T-helper 2 cell treated with Interferon-gamma antibody and Interleukin-4, amounts not matched to agents 5 μg/mL and 100 μg/mL, for 36 hours (primary cell): Measurements from ENCODE around the gene RAB3IL1.
A peak's percentile ranks its signal among the peaks of the same experiment; 100 is the strongest.

Experiments
- DNase-seq: peaks from one replicate; pipeline ENCODE4 v3.0.0; 2021; ENCODE audit warnings: low spot score
- H3K27ac Mint-ChIP-seq: one replicate; pipeline ENCODE4 v1.8.0; 2021; ENCODE audit warnings: mild to moderate bottlenecking, mixed read lengths
- H3K27me3 Mint-ChIP-seq: one replicate; pipeline ENCODE4 v1.8.0; 2021; ENCODE audit warnings: low read depth, mixed read lengths
- H3K36me3 Mint-ChIP-seq: one replicate; pipeline ENCODE4 v1.8.0; 2021; ENCODE audit warnings: low read depth, mixed read lengths
- H3K4me1 Mint-ChIP-seq: one replicate; pipeline ENCODE4 v1.8.0; 2021; ENCODE audit warnings: low read depth, mixed read lengths
- H3K4me3 Mint-ChIP-seq: one replicate; pipeline ENCODE4 v1.8.0; 2022; ENCODE audit warnings: mild to moderate bottlenecking, moderate library complexity, mixed read lengths
- H3K9me3 Mint-ChIP-seq: one replicate; pipeline ENCODE4 v1.8.0; 2021; ENCODE audit warnings: mixed read lengths

The RAB3IL1 gene

DNA sequence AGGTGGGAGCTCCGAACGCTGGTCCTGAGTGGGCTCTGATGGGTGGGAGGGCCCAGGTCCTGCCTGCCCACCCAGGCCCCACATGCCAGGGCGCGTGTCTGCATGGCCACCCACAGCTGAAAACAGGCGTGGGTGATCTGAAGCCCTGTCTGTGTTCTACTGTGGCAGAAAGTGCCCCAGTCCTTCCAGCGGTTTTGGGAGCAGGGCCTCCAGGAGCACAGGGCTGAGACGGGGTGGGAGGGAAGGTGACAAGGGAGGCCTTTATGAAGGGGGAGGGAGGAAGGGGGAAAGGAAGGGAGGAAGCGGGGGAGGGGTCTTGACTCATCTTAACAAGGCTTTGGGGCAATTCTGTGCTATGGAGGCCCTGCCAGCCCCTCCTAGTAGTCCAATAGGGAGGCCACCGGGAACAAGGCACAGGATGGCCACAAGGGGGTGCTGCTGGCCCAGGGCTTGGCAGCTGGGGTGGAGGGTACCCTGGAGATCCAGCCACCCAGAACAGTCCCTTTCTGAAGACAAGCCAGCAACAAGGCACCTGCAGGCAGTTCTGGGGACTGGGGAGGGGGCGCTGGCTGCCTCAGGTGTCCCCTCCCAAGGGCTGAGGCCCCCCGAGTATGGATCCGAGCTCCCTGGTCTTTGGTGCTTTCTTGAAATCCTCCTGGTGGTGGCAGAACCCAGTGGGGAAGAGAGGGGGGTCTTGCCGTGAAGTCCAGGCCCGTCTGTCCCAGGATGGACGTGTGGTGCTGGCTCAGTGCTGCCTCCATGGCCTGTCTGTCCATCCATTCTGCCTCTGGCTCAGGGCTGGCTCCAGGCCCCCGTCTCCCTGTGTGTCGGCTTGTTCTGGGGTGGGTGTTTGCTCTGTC is 19.7 kb downstream of the RAB3IL1 start:
- Mint-ChIP-seq H3K27ac (no peak overlapping the region), H3K27me3 (peaks cover 3% of the 10 kb centered on the region), H3K4me1 (peaks cover 2% of the 10 kb centered on the region), H3K36me3 (no peaks in the 10 kb centered on the region), H3K4me3 (no peak overlapping the region), H3K9me3 (no peaks in the 10 kb centered on the region)
- peak; percentile 58 for DNase-seq

GRCh38 chr11:61896665-61897386 is 20.5 kb downstream of the RAB3IL1 start:
- H3K4me3 Mint-ChIP-seq: no peak overlapping the region
- peaks cover 5% of the 10 kb centered on the region for H3K27me3 Mint-ChIP-seq
- H3K4me1 Mint-ChIP-seq: peaks cover 2% of the 10 kb centered on the region
- H3K27ac Mint-ChIP-seq: no peak overlapping the region
- no peak for DNase-seq
- no peaks in the 10 kb centered on the region for H3K9me3 Mint-ChIP-seq
- no peaks in the 10 kb centered on the region for H3K36me3 Mint-ChIP-seq

DNA sequence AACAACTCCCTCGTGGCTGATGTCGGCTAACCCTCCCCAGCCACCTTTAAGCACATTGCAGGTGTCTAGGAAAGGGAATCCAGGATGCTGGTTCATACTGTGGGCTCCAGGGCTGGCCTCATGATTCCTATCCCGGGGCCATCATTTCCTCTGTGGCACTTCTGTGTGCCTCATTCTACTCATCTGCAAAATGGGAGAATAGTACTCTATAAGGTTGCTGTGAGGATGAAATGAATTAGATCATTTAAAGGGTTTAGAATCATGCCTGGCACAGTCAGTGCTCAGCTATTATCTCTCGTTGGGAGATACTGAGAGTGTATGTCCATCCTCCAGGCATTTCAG is 21.7 kb downstream of the RAB3IL1 start:
- H3K9me3 Mint-ChIP-seq: no peaks in the 10 kb centered on the region
- H3K27ac Mint-ChIP-seq: no peak overlapping the region
- no peak for DNase-seq
- H3K27me3 Mint-ChIP-seq: peaks cover 5% of the 10 kb centered on the region
- peaks cover 4% of the 10 kb centered on the region for H3K4me1 Mint-ChIP-seq
- H3K4me3 Mint-ChIP-seq: no peak overlapping the region
- no peaks in the 10 kb centered on the region for H3K36me3 Mint-ChIP-seq

DNA sequence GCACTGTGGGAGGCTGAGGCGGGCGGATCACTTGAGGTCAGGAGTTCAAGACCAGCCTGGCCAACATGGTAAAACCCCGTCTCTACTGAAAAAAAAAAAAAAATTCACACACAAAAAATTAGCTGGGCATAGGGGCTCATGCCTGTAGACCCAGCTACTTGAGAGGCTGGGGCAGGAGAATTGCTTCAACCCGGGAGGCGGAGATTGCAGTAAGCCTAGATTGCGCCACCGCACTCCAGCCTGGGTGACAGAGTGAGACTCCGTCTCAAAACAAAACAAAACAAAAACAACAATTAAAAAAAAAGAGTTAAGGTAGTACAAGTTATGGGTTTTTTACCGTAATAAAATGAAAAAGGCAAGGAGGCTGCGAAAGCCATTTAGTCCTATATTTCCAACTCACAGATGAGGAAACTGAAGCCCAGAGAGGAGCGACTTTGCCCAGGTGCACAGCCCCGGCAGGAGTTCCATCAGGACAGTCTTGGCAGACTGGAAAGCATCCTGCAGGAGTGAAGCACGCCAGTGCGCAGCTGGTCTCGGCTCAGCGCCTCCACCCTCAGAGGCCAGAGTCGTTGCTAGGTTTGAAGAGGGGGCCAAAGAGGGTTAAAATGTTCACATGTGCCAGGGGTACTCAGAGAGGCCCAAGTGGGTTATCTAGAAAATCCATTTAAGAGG is 22.2 kb downstream of the RAB3IL1 start:
- Mint-ChIP-seq H3K9me3 (no peaks in the 10 kb centered on the region), H3K27ac (no peak overlapping the region), H3K4me3 (no peak overlapping the region), H3K4me1 (peaks cover 4% of the 10 kb centered on the region), H3K36me3 (no peaks in the 10 kb centered on the region), H3K27me3 (peaks cover 5% of the 10 kb centered on the region)
- DNase-seq: no peak

DNA sequence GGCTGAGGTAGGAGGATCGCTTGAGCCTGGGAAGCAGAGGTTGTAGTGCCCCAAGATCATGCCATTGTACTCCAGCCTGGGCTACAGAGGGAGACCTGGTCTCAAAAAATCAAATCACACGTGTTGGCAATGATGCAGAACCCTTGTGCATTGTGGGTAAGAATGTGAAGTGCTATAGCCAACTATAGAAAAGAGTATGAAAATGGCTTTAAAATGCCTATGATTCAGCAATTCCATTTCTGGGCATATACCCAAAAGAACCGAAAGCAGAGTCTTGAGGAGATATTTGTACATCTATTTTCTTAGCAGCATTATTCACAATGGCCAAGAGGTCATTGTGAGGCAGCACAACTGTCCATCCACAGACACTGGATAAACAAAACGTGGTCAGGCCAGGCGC is 23.4 kb downstream of the RAB3IL1 start:
- peaks cover 2% of the 10 kb centered on the region for H3K4me1 Mint-ChIP-seq
- peaks cover 5% of the 10 kb centered on the region for H3K27me3 Mint-ChIP-seq
- no peaks in the 10 kb centered on the region for H3K9me3 Mint-ChIP-seq
- DNase-seq: no peak
- no peak overlapping the region for H3K4me3 Mint-ChIP-seq
- H3K27ac Mint-ChIP-seq: no peak overlapping the region
- H3K36me3 Mint-ChIP-seq: no peaks in the 10 kb centered on the region

DNA sequence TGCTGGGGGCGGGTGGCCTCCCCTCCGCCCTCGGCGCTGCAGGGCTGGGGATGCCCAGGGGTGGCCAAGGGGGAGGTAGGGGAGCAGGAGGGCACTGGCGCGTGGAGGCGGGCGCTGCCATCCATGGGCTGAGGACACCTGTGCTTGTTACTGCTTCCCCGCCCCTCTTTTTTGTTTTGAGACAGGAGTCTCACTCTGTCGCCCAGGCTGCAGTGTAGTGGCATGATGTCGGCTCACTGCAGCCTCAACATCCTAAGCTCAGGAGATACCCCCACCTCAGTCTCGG is 25.3 kb downstream of the RAB3IL1 start:
- no peaks in the 10 kb centered on the region for H3K9me3 Mint-ChIP-seq
- H3K4me3 Mint-ChIP-seq: peak overlapping the region; percentile 70
- no peaks in the 10 kb centered on the region for H3K36me3 Mint-ChIP-seq
- H3K4me1 Mint-ChIP-seq: peaks cover 2% of the 10 kb centered on the region
- DNase-seq: no peak
- H3K27me3 Mint-ChIP-seq: peaks cover 5% of the 10 kb centered on the region
- no peak overlapping the region for H3K27ac Mint-ChIP-seq

GRCh38 chr11:61891331-61892084 is 25.9 kb downstream of the RAB3IL1 start, which contains the start of gene FADS3:
TSS of gene FADS3 (minus strand) at chr11:61891545. CDS start at chr11:61891381, 164 bp downstream.
- Mint-ChIP-seq H3K27ac (no peak within 1 kb of the TSS), H3K4me3 (peak within 1 kb of the TSS; percentile 88), H3K9me3 (no peaks in the 10 kb centered on the region), H3K4me1 (peaks cover 2% of the 10 kb centered on the region), H3K36me3 (no peaks in the 10 kb centered on the region), H3K27me3 (peaks cover 5% of the 10 kb centered on the region)
- DNase-seq: peak; percentile 69

DNA sequence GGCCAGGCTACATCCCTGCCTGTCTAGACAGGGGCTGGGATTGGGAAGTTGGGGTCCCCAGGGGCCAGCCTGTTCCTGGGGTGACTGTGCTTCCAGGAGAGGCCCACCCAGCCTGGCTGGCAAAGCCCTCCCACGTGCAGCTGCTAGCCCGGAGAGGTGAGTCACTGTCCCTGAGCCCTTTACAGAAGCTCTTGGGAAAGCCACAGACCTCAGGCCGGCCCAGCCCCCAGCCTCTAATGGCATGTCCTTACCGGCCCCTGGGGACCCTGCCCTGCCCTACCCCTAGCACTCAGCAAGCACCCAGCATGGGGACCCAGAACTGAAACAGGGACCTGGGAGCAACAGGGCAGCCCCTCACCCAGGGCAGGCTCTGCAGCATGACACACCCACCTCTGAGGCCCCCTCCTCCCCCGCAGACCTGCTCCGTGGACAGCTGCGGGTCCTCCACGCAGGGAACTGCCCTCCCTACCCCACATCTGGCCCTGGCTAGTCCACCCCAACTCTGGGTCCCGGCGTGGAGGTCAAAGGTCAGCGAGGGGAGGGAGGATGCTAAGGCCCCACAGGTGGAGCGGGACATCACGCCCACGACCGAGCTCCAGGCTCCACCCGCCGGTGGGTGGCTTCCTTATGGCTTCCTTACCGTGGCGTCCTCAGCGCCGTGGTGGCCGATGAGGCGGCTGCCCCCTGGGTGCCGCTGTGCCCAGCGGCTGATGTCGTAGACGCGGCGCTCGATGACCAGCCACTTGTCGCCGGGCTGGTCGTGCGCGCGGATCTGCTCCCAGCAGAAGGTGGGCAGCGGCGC is 26.6 kb downstream of the RAB3IL1 start:
- Mint-ChIP-seq H3K27ac (no peak overlapping the region), H3K4me3 (peak overlapping the region; percentile 88), H3K4me1 (peaks cover 2% of the 10 kb centered on the region), H3K36me3 (no peaks in the 10 kb centered on the region), H3K9me3 (no peaks in the 10 kb centered on the region), H3K27me3 (peaks cover 5% of the 10 kb centered on the region)
- peak; percentile 30 for DNase-seq

DNA sequence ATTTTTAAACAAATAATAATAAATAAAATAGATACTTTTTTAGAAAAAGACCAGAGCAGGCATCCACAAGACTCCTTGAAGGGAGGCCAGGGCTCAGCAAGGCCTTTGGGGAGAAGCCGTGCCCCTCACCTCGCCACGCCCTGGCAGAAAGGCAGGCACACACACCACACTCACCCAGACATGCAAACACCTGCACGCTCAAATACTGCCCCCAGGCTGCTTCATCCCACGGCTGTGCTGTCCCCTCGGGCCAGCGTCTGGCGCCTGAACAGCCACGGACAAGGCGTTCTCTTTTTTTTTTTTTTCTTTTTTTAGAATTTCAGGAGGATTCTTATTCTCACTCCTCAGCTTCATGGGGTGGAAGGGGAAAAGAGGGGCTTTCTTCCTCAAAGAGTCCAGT is 27.5 kb downstream of the RAB3IL1 start:
- H3K27me3 Mint-ChIP-seq: peaks cover 5% of the 10 kb centered on the region
- peak overlapping the region; percentile 88 for H3K4me3 Mint-ChIP-seq
- peaks cover 2% of the 10 kb centered on the region for H3K4me1 Mint-ChIP-seq
- H3K9me3 Mint-ChIP-seq: no peaks in the 10 kb centered on the region
- no peak for DNase-seq
- no peak overlapping the region for H3K27ac Mint-ChIP-seq
- H3K36me3 Mint-ChIP-seq: no peaks in the 10 kb centered on the region

DNA sequence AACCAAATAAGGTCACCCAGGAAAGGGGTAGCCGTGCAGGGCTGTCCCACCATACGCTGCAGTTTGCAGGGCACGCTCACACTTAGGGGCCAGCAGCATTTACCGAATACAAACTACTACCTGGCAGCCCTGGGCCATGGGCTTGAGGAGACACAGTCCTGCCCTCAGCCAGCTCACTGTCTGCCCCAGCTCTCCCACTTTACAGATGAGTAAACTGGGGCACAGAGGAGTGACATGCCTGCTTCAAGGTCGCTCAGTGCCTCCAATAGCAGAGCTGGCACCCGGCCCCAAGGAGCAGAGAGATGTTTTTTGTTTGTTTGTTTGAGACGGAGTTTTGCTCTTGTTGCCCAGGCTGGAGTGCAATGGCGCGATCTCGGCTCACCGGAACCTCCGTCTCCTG is 28.8 kb downstream of the RAB3IL1 start:
- Mint-ChIP-seq H3K27ac (no peak overlapping the region), H3K4me1 (peaks cover 2% of the 10 kb centered on the region), H3K4me3 (no peak overlapping the region), H3K36me3 (no peaks in the 10 kb centered on the region), H3K27me3 (peaks cover 5% of the 10 kb centered on the region), H3K9me3 (no peaks in the 10 kb centered on the region)
- no peak for DNase-seq

GRCh38 chr11:61887839-61888494 is 29.4 kb downstream of the RAB3IL1 start:
- Mint-ChIP-seq H3K4me3 (no peak overlapping the region), H3K4me1 (peaks cover 2% of the 10 kb centered on the region), H3K27ac (no peak overlapping the region), H3K9me3 (no peaks in the 10 kb centered on the region), H3K36me3 (no peaks in the 10 kb centered on the region), H3K27me3 (peaks cover 5% of the 10 kb centered on the region)
- no peak for DNase-seq

DNA sequence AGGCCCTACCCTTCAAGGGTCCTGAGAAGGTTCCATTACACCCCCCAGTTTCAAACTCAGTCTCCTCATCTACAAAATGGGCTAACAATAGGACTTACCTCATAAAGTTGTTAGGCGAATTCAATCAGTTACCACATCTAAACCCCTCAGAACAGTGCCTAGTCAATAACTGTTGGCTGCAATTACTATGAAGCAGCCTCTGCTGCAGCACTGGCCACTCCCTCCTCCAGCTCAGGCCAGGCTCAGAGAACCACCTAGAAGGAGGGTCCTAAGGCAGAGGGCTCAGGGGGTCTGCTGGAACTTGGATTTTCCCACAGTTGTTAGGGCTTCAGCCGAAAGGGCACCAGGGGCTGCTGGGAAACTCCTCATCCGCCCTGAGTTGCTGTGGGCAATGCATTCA is 30.7 kb downstream of the RAB3IL1 start:
- no peaks in the 10 kb centered on the region for H3K36me3 Mint-ChIP-seq
- H3K27me3 Mint-ChIP-seq: no peaks in the 10 kb centered on the region
- no peak overlapping the region for H3K4me3 Mint-ChIP-seq
- peaks cover 2% of the 10 kb centered on the region for H3K4me1 Mint-ChIP-seq
- H3K27ac Mint-ChIP-seq: no peak overlapping the region
- DNase-seq: no peak
- no peaks in the 10 kb centered on the region for H3K9me3 Mint-ChIP-seq
